OCI-LY3 (cell line): ENCODE measurements around the gene KCNJ12.

Experiments used
- EZH2phosphoT487 ChIP-seq: fragments of 200-600 bp; shearing (Covaris generic); IDR thresholded peaks from 2 replicates; pipeline ENCODE4 v1.6.1; 2018; ENCODE audit warnings: antibody characterized with exemption, mixed run types, low read depth
- TF ChIP-seq, protein P1 (sequence below): fragments of 200-600, 300-600 bp; sonication (generic); IDR thresholded peaks from 2 replicates; pipeline ENCODE4 v1.5.1; 2014; ENCODE audit warnings: antibody characterized with exemption, low read length, low read depth

DNA sequence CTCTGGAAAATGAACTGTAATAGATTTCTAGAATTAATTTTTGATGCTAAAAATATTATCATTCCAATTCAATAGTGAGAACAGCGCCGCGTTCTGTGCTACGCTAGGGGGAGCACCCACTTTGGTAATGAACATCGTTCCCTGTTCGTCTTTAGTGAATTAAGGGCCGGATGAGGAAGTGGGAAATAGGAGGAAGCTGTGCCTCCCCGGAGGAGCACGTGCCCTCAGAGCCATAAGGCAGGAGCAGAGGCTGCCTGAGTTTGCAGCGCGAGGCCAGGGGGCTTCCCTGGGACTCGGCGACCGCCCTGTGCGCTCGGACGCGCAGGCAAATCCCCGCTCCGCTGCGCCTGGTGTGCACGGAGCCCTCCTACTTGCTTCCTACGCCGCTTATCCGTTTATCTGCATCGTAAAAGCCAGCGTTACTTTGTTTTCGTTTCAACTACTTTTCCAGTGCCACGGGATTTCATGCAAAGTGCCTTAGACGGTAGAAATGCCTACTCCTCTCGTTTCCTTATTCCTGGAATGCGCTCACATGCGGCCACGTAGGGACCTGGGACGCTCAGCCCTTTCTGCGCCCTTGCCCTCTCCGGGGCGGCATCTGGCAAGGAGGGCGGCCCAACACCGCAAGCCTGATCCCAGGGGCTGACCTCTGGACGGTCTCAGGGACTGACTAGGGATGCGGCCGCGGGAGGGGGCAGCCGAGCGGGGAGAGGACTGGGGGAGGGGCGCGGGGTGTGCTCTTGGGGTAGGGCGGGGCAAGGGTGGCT, 76.4 kb downstream of the KCNJ12 start:
- TF ChIP-seq EZH2phosphoT487, result no peak
- TF ChIP-seq, protein P1, sequence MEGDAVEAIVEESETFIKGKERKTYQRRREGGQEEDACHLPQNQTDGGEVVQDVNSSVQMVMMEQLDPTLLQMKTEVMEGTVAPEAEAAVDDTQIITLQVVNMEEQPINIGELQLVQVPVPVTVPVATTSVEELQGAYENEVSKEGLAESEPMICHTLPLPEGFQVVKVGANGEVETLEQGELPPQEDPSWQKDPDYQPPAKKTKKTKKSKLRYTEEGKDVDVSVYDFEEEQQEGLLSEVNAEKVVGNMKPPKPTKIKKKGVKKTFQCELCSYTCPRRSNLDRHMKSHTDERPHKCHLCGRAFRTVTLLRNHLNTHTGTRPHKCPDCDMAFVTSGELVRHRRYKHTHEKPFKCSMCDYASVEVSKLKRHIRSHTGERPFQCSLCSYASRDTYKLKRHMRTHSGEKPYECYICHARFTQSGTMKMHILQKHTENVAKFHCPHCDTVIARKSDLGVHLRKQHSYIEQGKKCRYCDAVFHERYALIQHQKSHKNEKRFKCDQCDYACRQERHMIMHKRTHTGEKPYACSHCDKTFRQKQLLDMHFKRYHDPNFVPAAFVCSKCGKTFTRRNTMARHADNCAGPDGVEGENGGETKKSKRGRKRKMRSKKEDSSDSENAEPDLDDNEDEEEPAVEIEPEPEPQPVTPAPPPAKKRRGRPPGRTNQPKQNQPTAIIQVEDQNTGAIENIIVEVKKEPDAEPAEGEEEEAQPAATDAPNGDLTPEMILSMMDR, result no peak
